ENCODE results near the gene KCNAB1.

Gene KCNAB1

DNA sequence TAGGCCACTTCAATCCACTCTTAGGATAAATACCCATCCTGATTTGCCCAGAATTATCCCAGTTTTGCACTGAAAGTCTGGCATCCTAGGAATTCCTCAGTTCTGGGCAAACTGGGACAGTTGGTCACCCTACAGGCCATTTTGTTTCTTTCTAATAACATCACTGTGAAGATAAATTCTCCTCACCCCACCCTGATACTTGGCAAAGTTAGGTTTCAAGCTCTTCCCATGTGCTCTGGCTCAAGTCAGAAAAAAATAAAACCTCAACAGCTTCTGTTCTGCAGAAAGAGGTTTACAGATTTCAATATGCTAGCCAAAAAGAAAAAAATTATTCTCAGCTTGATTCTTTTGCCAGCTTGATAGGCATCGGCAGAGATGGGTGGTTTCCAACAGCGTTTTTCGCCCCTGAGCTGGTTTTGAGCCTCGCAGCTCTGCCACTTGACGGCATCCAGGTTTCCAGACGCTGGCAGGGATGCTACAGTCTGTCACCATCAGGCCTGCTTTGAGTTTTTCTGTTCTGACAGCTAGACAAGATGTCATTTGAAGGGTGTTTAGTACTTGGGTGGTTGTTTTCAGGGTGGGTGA, 263.2 kb downstream of the KCNAB1 start:
- peak; percentile 44 for ATAC-seq
- no peak for TF ChIP-seq ISL1 (CRISPR knock-in tag; IDR thresholded peaks at IDR 0.05)
- TF ChIP-seq ZC3H10 (CRISPR knock-in tag; IDR thresholded peaks at IDR 0.05) = no peak
- TF ChIP-seq ZNF8 (CRISPR knock-in tag; IDR thresholded peaks at IDR 0.05) = no peak
- TF ChIP-seq PPARA (CRISPR knock-in tag; IDR thresholded peaks at IDR 0.05; ENCODE audit: borderline replicate concordance) = no peak
- TF ChIP-seq, protein P1, sequence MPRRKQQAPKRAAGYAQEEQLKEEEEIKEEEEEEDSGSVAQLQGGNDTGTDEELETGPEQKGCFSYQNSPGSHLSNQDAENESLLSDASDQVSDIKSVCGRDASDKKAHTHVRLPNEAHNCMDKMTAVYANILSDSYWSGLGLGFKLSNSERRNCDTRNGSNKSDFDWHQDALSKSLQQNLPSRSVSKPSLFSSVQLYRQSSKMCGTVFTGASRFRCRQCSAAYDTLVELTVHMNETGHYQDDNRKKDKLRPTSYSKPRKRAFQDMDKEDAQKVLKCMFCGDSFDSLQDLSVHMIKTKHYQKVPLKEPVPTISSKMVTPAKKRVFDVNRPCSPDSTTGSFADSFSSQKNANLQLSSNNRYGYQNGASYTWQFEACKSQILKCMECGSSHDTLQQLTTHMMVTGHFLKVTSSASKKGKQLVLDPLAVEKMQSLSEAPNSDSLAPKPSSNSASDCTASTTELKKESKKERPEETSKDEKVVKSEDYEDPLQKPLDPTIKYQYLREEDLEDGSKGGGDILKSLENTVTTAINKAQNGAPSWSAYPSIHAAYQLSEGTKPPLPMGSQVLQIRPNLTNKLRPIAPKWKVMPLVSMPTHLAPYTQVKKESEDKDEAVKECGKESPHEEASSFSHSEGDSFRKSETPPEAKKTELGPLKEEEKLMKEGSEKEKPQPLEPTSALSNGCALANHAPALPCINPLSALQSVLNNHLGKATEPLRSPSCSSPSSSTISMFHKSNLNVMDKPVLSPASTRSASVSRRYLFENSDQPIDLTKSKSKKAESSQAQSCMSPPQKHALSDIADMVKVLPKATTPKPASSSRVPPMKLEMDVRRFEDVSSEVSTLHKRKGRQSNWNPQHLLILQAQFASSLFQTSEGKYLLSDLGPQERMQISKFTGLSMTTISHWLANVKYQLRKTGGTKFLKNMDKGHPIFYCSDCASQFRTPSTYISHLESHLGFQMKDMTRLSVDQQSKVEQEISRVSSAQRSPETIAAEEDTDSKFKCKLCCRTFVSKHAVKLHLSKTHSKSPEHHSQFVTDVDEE (CRISPR knock-in tag; IDR thresholded peaks at IDR 0.05) = peak; percentile 54; the same call in 1 of the 2 replicates
- no peak for TF ChIP-seq CSDC2 (CRISPR knock-in tag; IDR thresholded peaks at IDR 0.05)

DNA sequence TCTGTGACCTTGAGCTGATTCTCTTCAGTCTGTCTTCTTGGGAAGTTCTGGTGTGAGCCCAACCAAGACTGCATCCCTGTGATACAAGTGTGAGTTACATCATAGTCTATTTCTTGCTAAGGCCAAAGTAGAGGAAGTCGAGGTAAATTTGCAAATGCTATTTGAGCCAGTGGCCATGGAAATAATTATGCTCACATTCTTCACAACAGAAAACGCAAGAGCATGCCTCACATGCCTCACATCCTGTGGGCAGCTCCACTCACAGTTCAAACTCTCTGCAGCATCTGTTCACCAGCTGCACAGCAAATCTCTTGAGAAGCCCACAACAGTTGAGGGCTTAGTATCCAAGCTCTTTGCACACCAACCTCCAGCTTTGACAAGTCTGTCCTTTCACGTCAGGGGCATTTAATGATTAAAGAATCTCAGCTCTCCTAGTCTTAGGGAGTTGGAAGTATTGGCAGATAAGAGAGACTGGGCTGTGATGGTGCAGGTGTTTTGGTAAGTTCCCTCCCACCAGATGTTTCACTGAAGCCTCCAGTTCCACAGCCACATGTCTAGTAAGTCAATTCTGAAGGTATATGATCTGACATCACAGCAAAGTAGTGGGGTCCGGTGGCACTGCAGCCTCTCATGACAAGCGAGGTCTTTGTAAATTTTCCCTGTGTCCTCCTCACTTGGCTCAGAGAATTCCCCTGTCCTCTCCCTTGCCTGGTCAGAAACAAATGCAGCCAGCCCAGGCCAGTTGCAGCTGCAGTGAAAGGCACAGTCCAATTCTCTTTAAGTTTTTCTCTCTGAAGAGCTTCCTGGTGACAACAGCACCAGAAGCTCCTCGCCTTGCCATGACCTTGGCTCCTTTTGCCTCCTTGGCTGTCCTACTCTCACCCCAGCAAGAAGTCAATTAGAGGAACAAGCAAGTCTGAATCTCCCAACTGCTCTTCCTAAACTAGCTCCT, 268.4 kb downstream of the KCNAB1 start:
- no peak for TF ChIP-seq ZFP30 (CRISPR knock-in tag; IDR thresholded peaks at IDR 0.05)
- TF ChIP-seq PPARA (CRISPR knock-in tag; IDR thresholded peaks at IDR 0.05; ENCODE audit: borderline replicate concordance) = no peak
- 0 out of 2 replicates have a peak, but pooled peaks have one; percentile 44 for TF ChIP-seq TCF4 (CRISPR knock-in tag; IDR thresholded peaks at IDR 0.05; ENCODE audit: borderline replicate concordance)
- peak; percentile 77 for ATAC-seq

DNA sequence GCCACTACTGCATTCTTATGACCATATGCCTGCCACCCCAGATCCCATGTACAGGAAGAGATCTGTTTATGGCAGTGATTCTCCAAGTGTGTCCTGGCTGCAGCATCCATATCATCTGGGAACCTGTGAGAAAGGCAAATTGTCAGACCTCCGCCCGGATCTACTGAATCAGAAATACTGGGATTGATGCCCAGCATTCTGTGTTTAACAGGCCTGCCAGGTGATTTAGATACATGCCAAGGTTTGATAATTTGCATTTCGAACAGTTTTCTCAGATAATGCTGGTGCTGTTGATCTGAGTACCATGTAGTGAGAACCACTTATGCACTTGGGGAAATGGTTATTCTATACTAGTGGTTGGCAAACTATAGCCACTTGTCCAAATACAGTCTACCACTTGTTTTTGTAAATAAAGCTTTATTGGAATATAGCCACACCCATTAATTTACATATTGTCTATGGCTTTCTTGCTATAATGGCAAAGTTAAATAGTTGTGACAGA, 269.1 kb downstream of the KCNAB1 start:
- no peak for ATAC-seq
- TF ChIP-seq TCF4 (CRISPR knock-in tag; IDR thresholded peaks at IDR 0.05; ENCODE audit: borderline replicate concordance) (no peak), TOX (CRISPR knock-in tag; IDR thresholded peaks at IDR 0.05; ENCODE audit: borderline replicate concordance) (no peak), ZNF565 (CRISPR knock-in tag; conservative IDR thresholded peaks at IDR 0.05; ENCODE audit: low read depth) (no peak), GLIS3 (CRISPR knock-in tag; IDR thresholded peaks at IDR 0.05) (no peak), OSR1 (CRISPR knock-in tag; IDR thresholded peaks at IDR 0.05) (no peak), SNAI2 (CRISPR knock-in tag; IDR thresholded peaks at IDR 0.05) (no peak), ZNF8 (CRISPR knock-in tag; IDR thresholded peaks at IDR 0.05) (no peak), ZFP30 (CRISPR knock-in tag; IDR thresholded peaks at IDR 0.05) (no peak), BACH2 (CRISPR knock-in tag; IDR thresholded peaks at IDR 0.05; ENCODE audit: borderline replicate concordance) (no peak)
- TF ChIP-seq, protein P2, sequence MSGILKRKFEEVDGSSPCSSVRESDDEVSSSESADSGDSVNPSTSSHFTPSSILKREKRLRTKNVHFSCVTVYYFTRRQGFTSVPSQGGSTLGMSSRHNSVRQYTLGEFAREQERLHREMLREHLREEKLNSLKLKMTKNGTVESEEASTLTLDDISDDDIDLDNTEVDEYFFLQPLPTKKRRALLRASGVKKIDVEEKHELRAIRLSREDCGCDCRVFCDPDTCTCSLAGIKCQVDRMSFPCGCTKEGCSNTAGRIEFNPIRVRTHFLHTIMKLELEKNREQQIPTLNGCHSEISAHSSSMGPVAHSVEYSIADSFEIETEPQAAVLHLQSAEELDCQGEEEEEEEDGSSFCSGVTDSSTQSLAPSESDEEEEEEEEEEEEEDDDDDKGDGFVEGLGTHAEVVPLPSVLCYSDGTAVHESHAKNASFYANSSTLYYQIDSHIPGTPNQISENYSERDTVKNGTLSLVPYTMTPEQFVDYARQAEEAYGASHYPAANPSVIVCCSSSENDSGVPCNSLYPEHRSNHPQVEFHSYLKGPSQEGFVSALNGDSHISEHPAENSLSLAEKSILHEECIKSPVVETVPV (CRISPR knock-in tag; IDR thresholded peaks at IDR 0.05) = no peak
- TF ChIP-seq, protein P3, sequence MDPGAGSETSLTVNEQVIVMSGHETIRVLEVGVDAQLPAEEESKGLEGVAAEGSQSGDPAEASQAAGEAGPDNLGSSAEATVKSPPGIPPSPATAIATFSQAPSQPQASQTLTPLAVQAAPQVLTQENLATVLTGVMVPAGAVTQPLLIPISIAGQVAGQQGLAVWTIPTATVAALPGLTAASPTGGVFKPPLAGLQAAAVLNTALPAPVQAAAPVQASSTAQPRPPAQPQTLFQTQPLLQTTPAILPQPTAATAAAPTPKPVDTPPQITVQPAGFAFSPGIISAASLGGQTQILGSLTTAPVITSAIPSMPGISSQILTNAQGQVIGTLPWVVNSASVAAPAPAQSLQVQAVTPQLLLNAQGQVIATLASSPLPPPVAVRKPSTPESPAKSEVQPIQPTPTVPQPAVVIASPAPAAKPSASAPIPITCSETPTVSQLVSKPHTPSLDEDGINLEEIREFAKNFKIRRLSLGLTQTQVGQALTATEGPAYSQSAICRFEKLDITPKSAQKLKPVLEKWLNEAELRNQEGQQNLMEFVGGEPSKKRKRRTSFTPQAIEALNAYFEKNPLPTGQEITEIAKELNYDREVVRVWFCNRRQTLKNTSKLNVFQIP (CRISPR knock-in tag; IDR thresholded peaks at IDR 0.05; ENCODE audit: borderline replicate concordance, low read depth) = no peak
- TF ChIP-seq, protein P4, sequence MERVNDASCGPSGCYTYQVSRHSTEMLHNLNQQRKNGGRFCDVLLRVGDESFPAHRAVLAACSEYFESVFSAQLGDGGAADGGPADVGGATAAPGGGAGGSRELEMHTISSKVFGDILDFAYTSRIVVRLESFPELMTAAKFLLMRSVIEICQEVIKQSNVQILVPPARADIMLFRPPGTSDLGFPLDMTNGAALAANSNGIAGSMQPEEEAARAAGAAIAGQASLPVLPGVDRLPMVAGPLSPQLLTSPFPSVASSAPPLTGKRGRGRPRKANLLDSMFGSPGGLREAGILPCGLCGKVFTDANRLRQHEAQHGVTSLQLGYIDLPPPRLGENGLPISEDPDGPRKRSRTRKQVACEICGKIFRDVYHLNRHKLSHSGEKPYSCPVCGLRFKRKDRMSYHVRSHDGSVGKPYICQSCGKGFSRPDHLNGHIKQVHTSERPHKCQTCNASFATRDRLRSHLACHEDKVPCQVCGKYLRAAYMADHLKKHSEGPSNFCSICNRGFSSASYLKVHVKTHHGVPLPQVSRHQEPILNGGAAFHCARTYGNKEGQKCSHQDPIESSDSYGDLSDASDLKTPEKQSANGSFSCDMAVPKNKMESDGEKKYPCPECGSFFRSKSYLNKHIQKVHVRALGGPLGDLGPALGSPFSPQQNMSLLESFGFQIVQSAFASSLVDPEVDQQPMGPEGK (CRISPR knock-in tag; IDR thresholded peaks at IDR 0.05; ENCODE audit: borderline replicate concordance) = no peak

DNA sequence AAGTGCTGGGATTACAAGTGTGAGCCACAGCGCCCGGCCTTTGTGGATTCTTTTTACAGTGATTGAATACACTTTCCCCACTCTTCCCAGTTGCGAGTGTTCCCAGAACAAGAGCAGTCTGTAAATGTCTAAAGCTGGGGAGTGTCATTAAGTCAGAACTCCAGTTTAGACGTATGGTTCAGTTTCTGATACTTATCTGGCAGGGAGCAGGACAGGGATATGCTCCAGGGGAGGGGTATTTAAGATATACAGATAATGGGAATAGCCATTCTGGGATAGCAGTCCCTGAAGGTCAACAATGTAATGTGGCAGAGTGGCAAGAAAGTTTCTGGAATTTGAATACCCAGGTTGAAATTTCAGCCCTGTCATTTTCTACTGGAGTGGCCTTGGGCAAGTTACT, 270.5 kb downstream of the KCNAB1 start:
- TF ChIP-seq TOX (CRISPR knock-in tag; IDR thresholded peaks at IDR 0.05; ENCODE audit: borderline replicate concordance) (no peak), ZFP30 (CRISPR knock-in tag; IDR thresholded peaks at IDR 0.05) (no peak), ZFP3 (CRISPR knock-in tag; IDR thresholded peaks at IDR 0.05) (no peak), ESRRG (CRISPR knock-in tag; IDR thresholded peaks at IDR 0.05) (no peak), OSR1 (CRISPR knock-in tag; IDR thresholded peaks at IDR 0.05) (no peak)
- TF ChIP-seq, protein P3 (CRISPR knock-in tag; IDR thresholded peaks at IDR 0.05; ENCODE audit: borderline replicate concordance, low read depth) = no peak
- TF ChIP-seq, protein P4 (CRISPR knock-in tag; IDR thresholded peaks at IDR 0.05; ENCODE audit: borderline replicate concordance) = no peak
- no peak for ATAC-seq
